Measurements from ENCODE around the gene NR4A1. TPM values are rescaled to one million over a fixed set of nuclear protein-coding genes. Genes with fewer than 3 reads are reported as not detected.

The NR4A1 gene
- total RNA-seq, 1 experiment from 2014 or later: 12.5 TPM

GRCh38 chr12:52015532-52016041 lies 35.7 kb upstream of the NR4A1 start:
- H3K27ac ChIP-seq (ENCODE audit: low read depth, low read length, poor library complexity, severe bottlenecking): no peak overlapping the region
- ChIA-PET CTCF (no interaction called here), POLR2A (ENCODE audit: low non-redundant PET) (no interaction called here)
- H3K4me1 ChIP-seq (ENCODE audit: insufficient read depth, low read length, poor library complexity, severe bottlenecking): peaks cover 10% of the 10 kb centered on the region
- no peak overlapping the region for H3K4me3 ChIP-seq (ENCODE audit: low read depth, low read length, poor library complexity, severe bottlenecking)
- no peaks in the 10 kb centered on the region for H3K9me3 ChIP-seq (ENCODE audit: low read depth, low read length, poor library complexity, severe bottlenecking)
- DNase-seq (ENCODE audit: low spot score): no peak
- TF ChIP-seq EZH2 (IDR thresholded peaks at IDR 0.05; ENCODE audit: borderline replicate concordance, low read depth, low read length, poor library complexity, severe bottlenecking) (no peak), CTCF (conservative IDR thresholded peaks at IDR 0.05; ENCODE audit: low read depth, low read length) (no peak)
- no TSS peak for BruUV-seq (replicated peaks)
- no peaks in the 10 kb centered on the region for H3K36me3 ChIP-seq (ENCODE audit: insufficient read depth, low read length, poor library complexity, severe bottlenecking)
- no peaks in the 10 kb centered on the region for H3K27me3 ChIP-seq (replicated peaks; ENCODE audit: insufficient read depth, low read depth, low read length, poor library complexity)
- intact Hi-C loops (cut with micrococcal nuclease; ENCODE audit: unreplicated experiment): no loop called here

DNA sequence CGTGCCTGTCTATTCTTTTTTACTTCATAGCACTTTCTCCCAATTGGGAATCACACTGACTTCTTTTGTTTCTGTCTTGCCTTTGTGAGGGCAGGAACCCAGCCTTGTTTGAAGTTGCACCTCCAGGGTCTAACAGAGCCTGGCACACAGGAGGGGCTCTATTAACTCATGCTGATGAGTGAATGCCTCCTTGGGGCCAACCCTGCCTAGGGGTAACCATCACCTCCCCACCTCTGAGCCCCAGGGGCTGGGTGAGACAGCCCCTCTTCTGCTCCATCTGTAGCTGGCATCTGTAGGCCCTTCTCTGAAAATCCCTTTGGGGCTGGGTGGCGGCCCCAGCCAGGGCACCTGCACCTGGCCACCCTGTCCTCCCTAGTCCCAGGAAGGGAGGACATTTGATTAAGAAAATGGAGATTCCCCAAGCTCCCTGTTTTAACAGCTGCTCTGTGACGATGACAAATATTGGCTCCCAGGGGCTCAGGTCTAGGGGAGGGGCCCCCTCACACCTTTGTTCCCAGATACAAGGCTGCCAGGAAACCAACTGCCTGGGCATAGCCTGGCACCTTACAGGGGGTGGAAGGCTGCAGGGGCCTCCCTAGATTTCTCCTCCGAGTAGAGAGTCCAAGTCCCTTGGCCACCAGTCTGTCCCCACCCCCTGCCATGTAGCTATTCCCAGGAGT lies 32.7 kb upstream of the NR4A1 start:
- DNase-seq (ENCODE audit: low spot score): no peak
- Histone ChIP-seq H3K9me3 (ENCODE audit: low read depth, low read length, poor library complexity, severe bottlenecking) (no peaks in the 10 kb centered on the region), H3K27ac (ENCODE audit: low read depth, low read length, poor library complexity, severe bottlenecking) (no peak overlapping the region), H3K4me1 (ENCODE audit: insufficient read depth, low read length, poor library complexity, severe bottlenecking) (peaks cover 11% of the 10 kb centered on the region), H3K4me3 (ENCODE audit: low read depth, low read length, poor library complexity, severe bottlenecking) (no peak overlapping the region), H3K36me3 (ENCODE audit: insufficient read depth, low read length, poor library complexity, severe bottlenecking) (no peaks in the 10 kb centered on the region), H3K27me3 (replicated peaks; ENCODE audit: insufficient read depth, low read depth, low read length, poor library complexity) (no peaks in the 10 kb centered on the region)
- TF ChIP-seq CTCF (conservative IDR thresholded peaks at IDR 0.05; ENCODE audit: low read depth, low read length) (no peak), EZH2 (IDR thresholded peaks at IDR 0.05; ENCODE audit: borderline replicate concordance, low read depth, low read length, poor library complexity, severe bottlenecking) (no peak)
- CTCF ChIA-PET: interaction anchor here (5.5 kb wide), 1 partner anchor 15 kb away, joined by 38 read pairs; no protein-coding TSS in a partner anchor
- POLR2A ChIA-PET (ENCODE audit: low non-redundant PET): interaction anchor here (0.6 kb wide), 1 partner anchor 124 kb away, joined by 4 read pairs; no protein-coding TSS in a partner anchor
- intact Hi-C loops (cut with micrococcal nuclease; ENCODE audit: unreplicated experiment): no loop called here
- no TSS peak for BruUV-seq (replicated peaks)

DNA sequence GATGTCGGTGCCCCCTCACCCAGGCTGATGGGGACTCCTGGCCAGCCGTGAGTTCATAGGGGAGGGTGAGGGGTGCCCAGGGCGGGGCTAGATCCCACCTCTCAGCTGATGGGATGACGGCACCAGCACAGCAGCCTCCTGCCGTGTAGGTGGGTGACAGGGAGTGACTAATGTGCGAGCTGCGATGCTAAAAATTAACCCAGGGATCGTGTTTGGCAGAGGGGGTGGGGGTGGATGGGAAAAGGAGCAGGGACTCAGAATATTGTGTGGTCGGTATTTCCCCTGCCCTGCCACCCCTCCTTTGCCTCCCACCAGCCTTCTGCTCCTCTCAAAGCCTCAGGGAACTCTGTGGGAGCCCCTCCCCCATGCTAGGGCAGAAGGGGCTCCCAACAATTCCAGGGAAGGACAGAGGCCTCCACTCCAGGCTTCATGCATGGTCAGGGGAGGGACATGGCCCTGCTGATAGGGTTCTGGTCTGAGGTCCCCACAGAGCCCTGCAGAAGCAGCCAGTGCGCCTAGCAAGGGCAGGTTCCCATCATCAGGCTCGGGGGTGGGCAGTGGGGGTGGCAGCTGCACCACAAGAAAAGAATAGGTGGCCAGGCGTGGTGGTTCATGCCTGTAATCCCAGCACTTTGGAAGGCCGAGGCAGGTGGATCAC lies 32.0 kb upstream of the NR4A1 start:
- Histone ChIP-seq H3K4me1 (ENCODE audit: insufficient read depth, low read length, poor library complexity, severe bottlenecking) (peaks cover 11% of the 10 kb centered on the region), H3K27me3 (replicated peaks; ENCODE audit: insufficient read depth, low read depth, low read length, poor library complexity) (no peaks in the 10 kb centered on the region), H3K4me3 (ENCODE audit: low read depth, low read length, poor library complexity, severe bottlenecking) (no peak overlapping the region), H3K27ac (ENCODE audit: low read depth, low read length, poor library complexity, severe bottlenecking) (no peak overlapping the region), H3K9me3 (ENCODE audit: low read depth, low read length, poor library complexity, severe bottlenecking) (no peaks in the 10 kb centered on the region), H3K36me3 (ENCODE audit: insufficient read depth, low read length, poor library complexity, severe bottlenecking) (no peaks in the 10 kb centered on the region)
- no TSS peak for BruUV-seq (replicated peaks)
- TF ChIP-seq EZH2 (IDR thresholded peaks at IDR 0.05; ENCODE audit: borderline replicate concordance, low read depth, low read length, poor library complexity, severe bottlenecking): no peak
- TF ChIP-seq CTCF (conservative IDR thresholded peaks at IDR 0.05; ENCODE audit: low read depth, low read length): no peak
- CTCF ChIA-PET: interaction anchor here (0.5 to 5.5 kb wide), 3 partner anchors 16 to 42 kb away, joined by 6 to 38 read pairs (median 10); no protein-coding TSS in a partner anchor
- POLR2A ChIA-PET (ENCODE audit: low non-redundant PET): no interaction called here
- no peak for DNase-seq (ENCODE audit: low spot score)
- intact Hi-C loops (cut with micrococcal nuclease; ENCODE audit: unreplicated experiment): no loop called here

Measured in A673 (cell line).